NCI-H1436 (cell line): ENCODE results near the gene RNF113B.

Source experiments
- DNase-seq: peaks from one replicate; lab custom pipeline; 2025; lab: John Stamatoyannopoulos, UW

The RNF113B gene

DNA sequence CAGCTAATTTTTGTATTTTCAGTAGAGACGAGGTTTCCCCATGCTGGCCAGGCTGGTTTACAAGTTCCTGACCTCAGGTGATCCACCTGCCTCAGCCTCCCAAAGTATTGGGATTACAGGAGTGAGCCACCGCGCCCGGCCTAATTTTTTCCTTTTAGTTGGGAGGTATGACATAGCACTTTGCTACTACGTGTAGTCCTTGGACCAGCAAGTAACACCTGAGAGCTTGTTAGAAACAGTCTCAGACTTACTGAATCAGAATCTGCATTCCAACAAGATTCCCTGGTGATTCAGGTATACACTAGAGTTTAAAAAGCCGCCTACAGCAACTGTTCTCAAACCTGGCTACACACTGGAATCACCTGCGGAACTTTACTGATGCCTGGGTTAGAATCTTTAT, 36.0 kb downstream of the RNF113B start:
- no peak for DNase-seq

DNA sequence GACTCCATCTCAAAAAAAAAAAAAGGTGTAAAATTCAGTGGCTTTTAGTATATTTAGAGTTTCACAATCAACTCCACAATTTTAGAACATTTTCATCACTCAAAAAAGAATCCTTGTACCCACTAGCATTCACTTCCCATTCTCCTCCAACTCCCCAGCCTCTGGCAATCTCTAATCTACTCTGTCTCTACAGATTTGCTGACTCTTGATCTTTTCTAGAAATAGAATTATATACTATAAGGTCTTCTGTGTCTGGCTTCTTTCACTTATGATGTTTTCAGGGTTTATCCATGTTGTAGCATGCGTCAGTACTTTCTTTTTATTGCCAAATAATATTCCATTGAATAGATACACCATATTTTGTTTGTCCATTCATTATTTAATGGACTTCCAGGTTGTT, 42.2 kb downstream of the RNF113B start:
- DNase-seq: no peak

DNA sequence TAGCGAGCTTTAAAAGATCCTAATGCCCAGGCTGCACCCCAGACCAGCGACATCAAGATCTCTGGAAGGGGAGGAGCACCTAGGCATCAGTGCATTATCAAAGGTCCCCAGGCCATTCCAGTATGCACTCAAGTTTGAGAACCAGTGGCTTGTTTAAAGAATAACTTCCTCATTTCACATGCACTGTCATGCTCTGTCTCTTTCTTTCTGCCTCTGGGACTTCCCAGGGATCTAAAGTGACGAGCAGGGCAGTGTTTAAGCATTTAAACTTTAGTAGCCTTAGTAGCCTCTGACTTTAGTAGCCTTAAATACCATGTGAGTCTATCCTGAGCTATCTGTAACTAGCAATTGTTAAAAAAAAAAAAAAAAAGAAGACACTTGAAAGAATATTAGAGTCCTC, 43.1 kb downstream of the RNF113B start:
- no peak for DNase-seq

DNA sequence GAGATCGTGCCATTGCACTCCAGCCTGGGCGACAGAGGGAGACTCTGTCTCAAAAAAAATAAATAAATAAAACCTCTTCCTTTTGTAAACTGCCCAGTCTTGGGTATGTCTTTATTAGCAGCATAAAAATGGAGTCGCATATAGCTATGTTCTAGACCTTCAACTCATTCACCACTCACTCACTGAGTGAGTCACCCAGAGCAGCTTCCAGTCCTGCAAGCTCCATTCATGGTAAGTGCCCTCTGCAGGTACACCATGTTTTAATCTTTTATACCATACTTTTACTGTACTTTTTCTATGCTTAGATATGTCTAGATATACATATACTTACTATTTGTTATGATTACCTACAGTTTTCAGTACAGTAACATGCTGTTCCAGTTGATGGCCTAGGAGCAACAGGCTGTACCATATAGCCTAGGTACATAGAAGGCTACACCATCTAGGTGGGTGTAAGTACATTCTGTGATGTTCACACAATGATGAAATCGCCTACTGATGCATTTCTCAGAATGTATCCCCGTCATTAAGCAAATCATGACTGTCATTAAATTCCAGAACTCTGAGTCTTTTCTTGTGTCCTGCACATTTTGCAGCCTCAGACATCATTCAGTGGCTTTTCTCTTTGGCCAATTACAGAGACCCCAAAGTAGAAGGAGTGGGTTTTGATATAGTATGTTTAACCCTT, 47.9 kb downstream of the RNF113B start:
- no peak for DNase-seq
